Upper lobe of left lung (tissue), 6 donors: ENCODE data around the gene DSCAM. TPM values are rescaled to one million over a fixed set of nuclear protein-coding genes. Genes with fewer than 3 reads are reported as not detected.

Experiments used
- ATAC-seq, 2 donors: fragments of 200-7000 bp; cut with Tn5 transposase; one replicate each; pipeline ENCODE4 v1.9.1; 2022; ENCODE audit warnings: mild to moderate bottlenecking in 2 of 2, moderate library complexity in 2 of 2; ENCODE audit not compliant: low FRiP score in 2 of 2
- DNase-seq, 2 donors: peaks; one replicate each; pipeline ENCODE4 v3.0.0-alpha.2; 2019 to 2020
- H3K27ac ChIP-seq, 4 donors: fragments of 200-600 bp; sonication (generic); one replicate each; pipeline ENCODE4 v1.5.1; 2016 to 2019
- H3K27me3 ChIP-seq, 4 donors: fragments of 200-600 bp; sonication (generic); one replicate each; pipeline ENCODE4 v1.5.1; 2017 to 2019
- H3K36me3 ChIP-seq, 4 donors: fragments of 200-600 bp; sonication (generic); one replicate each; pipeline ENCODE4 v1.5.1; 2016 to 2019
- H3K4me1 ChIP-seq, 4 donors: fragments of 200-600 bp; sonication (generic); one replicate each; pipeline ENCODE4 v1.5.1; 2018 to 2019
- H3K4me3 ChIP-seq, 4 donors: fragments of 200-600 bp; sonication (generic); one replicate each; pipeline ENCODE4 v1.5.1; 2017 to 2019; ENCODE audit warnings: mild to moderate bottlenecking in 2 of 4, moderate library complexity in 1 of 4
- H3K9me3 ChIP-seq, 4 donors: fragments of 200-600 bp; sonication (generic); one replicate each; pipeline ENCODE4 v1.5.1; 2018 to 2019
- EP300 ChIP-seq, 4 donors: sonication (generic); formaldehyde crosslinking; IDR thresholded peaks; one replicate each; pipeline ENCODE4 v1.5.1; 2017; ENCODE audit warnings: antibody characterized with exemption in 4 of 4, control low read depth in 2 of 4
- POLR2A ChIP-seq, 4 donors: fragments of 450-650 bp; IDR thresholded peaks; one replicate each; pipeline ENCODE4 v1.5.1; 2016 to 2017; ENCODE audit warnings: antibody characterized with exemption in 4 of 4, mild to moderate bottlenecking in 2 of 4
- POLR2AphosphoS5 ChIP-seq, 2 donors: sonication (generic); formaldehyde crosslinking; IDR thresholded peaks; one replicate each; pipeline ENCODE4 v1.5.1; 2017; ENCODE audit warnings: antibody characterized with exemption in 2 of 2
- WGBS, 2 donors: methylation state at CpG; one replicate each; pipeline ENCODE4 v1.1.5; 2017 to 2018; 5-methylcytosine and 5-hydroxymethylcytosine counted together
- total RNA-seq, 6 donors: library from RNA; depleted of rRNA in 4 of 6; stranded (reverse); fragments of >200 nt in 4 of 6; gene quantifications; one replicate each; pipeline versions ENCODE4 v1.1.0 to v1.2.1, GENCODE V29; 2016 to 2021
- TF ChIP-seq, protein P1 (sequence below), 6 experiments: fragments of 450-650 bp in 4 of 6; fragments of 200-600 bp in 2 of 6; sonication (generic) in 2 of 6; IDR thresholded peaks; one replicate each; pipeline ENCODE4 v1.5.1; 2016 to 2019; ENCODE audit warnings: antibody characterized with exemption in 6 of 6
- donor health status: DM: no; HTN: no; CAD: no; lungs with moderate emphysema.
- donor health status: DM: no; HTN: yes; CAD: no; lungs with severe emphysema.

DSCAM gene
- total RNA-seq, 6 donors from 2014 or later: under 0.01 to 0.61 (median 0.26) TPM; not detected in 1

DNA sequence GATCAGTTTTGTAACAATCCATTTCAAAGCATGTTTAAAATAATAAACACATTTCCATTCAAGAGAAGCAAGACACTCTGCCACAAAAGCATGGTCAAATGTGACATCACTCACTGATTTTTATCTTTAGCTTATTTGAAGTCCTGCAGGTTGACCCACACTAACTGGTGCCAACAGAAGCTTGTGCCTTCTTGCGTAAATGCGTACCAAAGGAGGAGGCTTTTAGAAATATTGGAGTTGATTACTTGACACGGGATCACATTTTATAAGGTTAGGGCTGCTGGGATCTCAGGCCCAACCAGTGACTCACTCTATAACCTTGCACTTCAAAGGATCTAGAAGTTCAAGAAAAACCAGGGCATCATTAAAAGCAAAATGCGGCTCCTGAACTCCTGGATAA is 776.1 kb downstream of the DSCAM start:
- TF ChIP-seq POLR2A (IDR thresholded peaks at IDR 0.05) (no peak), POLR2AphosphoS5 (IDR thresholded peaks at IDR 0.05) (no peak), EP300 (IDR thresholded peaks at IDR 0.05) (no peak)
- TF ChIP-seq, protein P1, sequence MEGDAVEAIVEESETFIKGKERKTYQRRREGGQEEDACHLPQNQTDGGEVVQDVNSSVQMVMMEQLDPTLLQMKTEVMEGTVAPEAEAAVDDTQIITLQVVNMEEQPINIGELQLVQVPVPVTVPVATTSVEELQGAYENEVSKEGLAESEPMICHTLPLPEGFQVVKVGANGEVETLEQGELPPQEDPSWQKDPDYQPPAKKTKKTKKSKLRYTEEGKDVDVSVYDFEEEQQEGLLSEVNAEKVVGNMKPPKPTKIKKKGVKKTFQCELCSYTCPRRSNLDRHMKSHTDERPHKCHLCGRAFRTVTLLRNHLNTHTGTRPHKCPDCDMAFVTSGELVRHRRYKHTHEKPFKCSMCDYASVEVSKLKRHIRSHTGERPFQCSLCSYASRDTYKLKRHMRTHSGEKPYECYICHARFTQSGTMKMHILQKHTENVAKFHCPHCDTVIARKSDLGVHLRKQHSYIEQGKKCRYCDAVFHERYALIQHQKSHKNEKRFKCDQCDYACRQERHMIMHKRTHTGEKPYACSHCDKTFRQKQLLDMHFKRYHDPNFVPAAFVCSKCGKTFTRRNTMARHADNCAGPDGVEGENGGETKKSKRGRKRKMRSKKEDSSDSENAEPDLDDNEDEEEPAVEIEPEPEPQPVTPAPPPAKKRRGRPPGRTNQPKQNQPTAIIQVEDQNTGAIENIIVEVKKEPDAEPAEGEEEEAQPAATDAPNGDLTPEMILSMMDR (IDR thresholded peaks at IDR 0.05): no peak
- no peak overlapping the region for H3K27ac ChIP-seq
- 76 to 84% methylated on average over 4 of the region's 4 CpGs for WGBS, 2 donors

DNA sequence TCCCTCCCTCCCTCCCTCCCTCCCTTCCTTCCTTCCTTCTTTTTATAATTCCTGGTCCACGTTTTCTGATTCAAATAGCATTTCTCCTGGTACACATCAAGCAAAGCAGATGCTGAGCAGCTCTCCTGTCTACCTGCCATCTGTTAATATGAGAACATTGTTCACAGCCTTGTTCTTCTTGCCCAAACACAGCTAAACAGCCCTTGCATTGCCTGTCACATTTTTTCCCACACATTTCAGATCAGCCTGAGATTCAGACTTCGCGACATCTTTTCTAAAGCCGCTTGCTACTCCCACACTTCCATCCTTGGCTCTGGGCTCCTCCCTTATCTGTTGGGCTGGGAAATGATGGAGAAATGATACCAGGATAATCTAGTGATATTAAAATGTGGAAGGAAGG is 779.2 kb downstream of the DSCAM start:
- DNase-seq: no peak
- Histone ChIP-seq H3K4me1 (no peaks in the 10 kb centered on the region), H3K9me3 (no peaks in the 10 kb centered on the region), H3K36me3 (no peaks in the 10 kb centered on the region), H3K27ac (no peak overlapping the region), H3K27me3 (no peaks in the 10 kb centered on the region), H3K4me3 (no peak overlapping the region)
- ATAC-seq: no peak
- 56 to 65% methylated on average over 4 of the region's 4 CpGs for WGBS, 2 donors
- no peak for TF ChIP-seq POLR2AphosphoS5 (IDR thresholded peaks at IDR 0.05)
- TF ChIP-seq, protein P1 (IDR thresholded peaks at IDR 0.05): no peak
- no peak for TF ChIP-seq EP300 (IDR thresholded peaks at IDR 0.05)
- TF ChIP-seq POLR2A (IDR thresholded peaks at IDR 0.05): no peak

More for the DNA sequence above, 776.1 kb downstream of the DSCAM start:
- DNase-seq (no peak), ATAC-seq (no peak)
- no peaks in the 10 kb centered on the region for H3K4me1 ChIP-seq
- no peaks in the 10 kb centered on the region for H3K36me3 ChIP-seq
- no peaks in the 10 kb centered on the region for H3K27me3 ChIP-seq
- no peak overlapping the region for H3K4me3 ChIP-seq
- no peaks in the 10 kb centered on the region for H3K9me3 ChIP-seq

DNA sequence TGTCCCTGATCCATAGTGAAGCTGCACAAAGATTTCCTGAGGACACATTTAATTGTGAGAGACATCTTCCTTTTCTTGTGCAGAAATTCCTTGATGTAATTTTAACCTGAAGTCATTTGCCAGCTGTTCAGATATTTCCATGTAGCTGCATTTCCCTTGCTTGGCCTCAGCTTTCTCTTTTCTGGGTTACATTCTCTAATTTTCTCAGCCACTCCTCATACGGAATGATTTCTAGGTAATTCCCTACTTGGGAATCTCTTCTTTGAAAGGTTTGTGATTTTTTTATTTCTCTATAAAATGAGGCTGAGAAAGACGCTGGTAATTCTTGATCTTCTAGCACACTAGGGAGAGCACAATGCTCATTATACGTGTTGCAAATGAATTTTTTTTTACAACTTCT is 780.7 kb downstream of the DSCAM start:
- Histone ChIP-seq H3K4me3 (no peak overlapping the region), H3K4me1 (no peaks in the 10 kb centered on the region), H3K36me3 (no peaks in the 10 kb centered on the region), H3K27ac (no peak overlapping the region), H3K27me3 (no peaks in the 10 kb centered on the region), H3K9me3 (no peaks in the 10 kb centered on the region)
- ATAC-seq (no peak), DNase-seq (no peak)
- WGBS, 2 donors: 86 to 90% methylated on average over 3 of the region's 3 CpGs
- TF ChIP-seq POLR2A (IDR thresholded peaks at IDR 0.05): no peak
- TF ChIP-seq, protein P1 (IDR thresholded peaks at IDR 0.05): no peak
- no peak for TF ChIP-seq EP300 (IDR thresholded peaks at IDR 0.05)
- TF ChIP-seq POLR2AphosphoS5 (IDR thresholded peaks at IDR 0.05): no peak

DNA sequence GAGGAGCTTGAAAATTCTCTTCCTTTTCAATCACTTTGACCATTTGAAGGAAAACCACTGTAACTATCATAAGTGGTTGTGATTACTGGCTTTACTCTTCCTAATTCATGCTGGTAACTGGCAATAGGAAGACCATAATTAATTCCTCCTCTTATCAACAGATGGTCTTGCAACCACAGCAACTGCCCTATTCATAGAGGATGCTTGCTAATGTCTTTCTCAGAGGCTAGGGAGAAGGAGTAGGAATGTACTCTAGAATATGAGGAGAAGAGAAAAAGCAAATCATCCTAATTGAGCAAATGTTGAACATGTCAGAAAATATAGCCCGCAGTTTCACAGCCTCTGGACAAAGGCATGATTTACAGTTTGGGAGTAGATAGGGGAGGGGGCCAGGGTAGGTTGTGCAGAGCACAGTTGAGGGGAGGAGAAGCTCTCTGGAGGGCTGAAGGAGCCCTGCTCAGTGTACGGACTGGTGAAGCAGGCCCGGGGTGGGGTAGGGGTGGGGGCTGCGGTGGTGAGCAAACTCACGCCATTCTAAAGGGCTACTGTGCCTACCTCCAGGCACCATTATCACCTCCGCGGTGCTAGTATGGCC is 786.8 kb downstream of the DSCAM start:
- TF ChIP-seq EP300 (IDR thresholded peaks at IDR 0.05): no peak
- H3K9me3 ChIP-seq: no peaks in the 10 kb centered on the region
- H3K27me3 ChIP-seq: no peaks in the 10 kb centered on the region
- no peak overlapping the region for H3K4me3 ChIP-seq
- no peaks in the 10 kb centered on the region for H3K36me3 ChIP-seq
- 91% methylated on average over 7 of the region's 7 CpGs for WGBS, 2 donors
- DNase-seq: no peak
- H3K4me1 ChIP-seq: peaks cover 0 to under 1% (median 0%) of the 10 kb centered on the region in 4 donors
- no peak for ATAC-seq
- H3K27ac ChIP-seq: no peak overlapping the region

DNA sequence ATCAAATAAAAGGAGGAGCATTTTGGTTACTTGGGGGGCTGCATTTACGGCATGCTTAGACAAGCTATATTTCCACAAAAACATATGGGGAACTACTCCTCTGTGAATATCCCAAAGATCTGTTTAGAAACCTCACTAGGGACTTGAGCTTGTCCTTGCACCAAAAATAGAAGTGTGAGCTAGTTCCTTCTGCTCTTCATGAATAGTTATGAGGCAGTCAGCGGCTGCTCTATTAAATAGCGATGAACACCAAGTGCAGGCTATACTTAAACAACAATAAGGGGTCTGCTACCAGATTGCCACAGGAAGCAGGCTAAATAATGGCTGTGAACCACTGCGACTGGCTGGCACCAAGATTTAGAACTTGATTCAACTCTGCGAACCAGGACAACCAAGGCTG is 789.6 kb downstream of the DSCAM start:
- Histone ChIP-seq H3K9me3 (no peaks in the 10 kb centered on the region), H3K4me3 (no peak overlapping the region), H3K27me3 (no peaks in the 10 kb centered on the region), H3K36me3 (no peaks in the 10 kb centered on the region), H3K4me1 (peaks cover 0 to 20% (median 0%) of the 10 kb centered on the region in 4 donors), H3K27ac (no peak overlapping the region)
- WGBS, 2 donors: 88 to 91% methylated on average over 5 of the region's 5 CpGs
- TF ChIP-seq POLR2AphosphoS5 (IDR thresholded peaks at IDR 0.05) (no peak), EP300 (IDR thresholded peaks at IDR 0.05) (no peak), POLR2A (IDR thresholded peaks at IDR 0.05) (no peak)
- TF ChIP-seq, protein P1 (IDR thresholded peaks at IDR 0.05): no peak
- DNase-seq: no peak
- ATAC-seq: no peak
